Muscle layer of duodenum (tissue), 2 donors: ENCODE data around the gene HAVCR1.

Experiments used
- H3K27ac ChIP-seq: one replicate; pipeline ENCODE4 v1.7.0; 2013; ENCODE audit warnings: mild to moderate bottlenecking, low read length
- H3K27me3 ChIP-seq: one replicate; pipeline ENCODE4 v1.7.0; 2013; ENCODE audit warnings: low read depth, mild to moderate bottlenecking, control low read depth, low read length
- H3K36me3 ChIP-seq, 2 donors: one replicate each; pipeline ENCODE4 v1.7.0; 2013; ENCODE audit warnings: low read length in 2 of 2, control low read depth in 1 of 2, mild to moderate bottlenecking in 1 of 2; ENCODE audit not compliant: insufficient read depth in 2 of 2, control insufficient read depth in 1 of 2
- H3K4me1 ChIP-seq, 2 donors: one replicate each; pipeline ENCODE4 v1.7.0; 2013; ENCODE audit warnings: low read length in 2 of 2, mild to moderate bottlenecking in 2 of 2, control low read depth in 1 of 2, moderate library complexity in 1 of 2; ENCODE audit not compliant: insufficient read depth in 2 of 2, control insufficient read depth in 1 of 2
- H3K4me3 ChIP-seq, 2 donors: one replicate each; pipeline ENCODE4 v1.7.0; 2013; ENCODE audit warnings: low read length in 2 of 2, low read depth in 1 of 2, mild to moderate bottlenecking in 1 of 2
- H3K9me3 ChIP-seq, 2 donors: one replicate each; pipeline ENCODE4 v1.7.0; 2013; ENCODE audit warnings: low read length in 2 of 2, control low read depth in 1 of 2, mild to moderate bottlenecking in 1 of 2; ENCODE audit not compliant: control insufficient read depth in 1 of 2
- donor health status: healthy.

Gene HAVCR1

DNA sequence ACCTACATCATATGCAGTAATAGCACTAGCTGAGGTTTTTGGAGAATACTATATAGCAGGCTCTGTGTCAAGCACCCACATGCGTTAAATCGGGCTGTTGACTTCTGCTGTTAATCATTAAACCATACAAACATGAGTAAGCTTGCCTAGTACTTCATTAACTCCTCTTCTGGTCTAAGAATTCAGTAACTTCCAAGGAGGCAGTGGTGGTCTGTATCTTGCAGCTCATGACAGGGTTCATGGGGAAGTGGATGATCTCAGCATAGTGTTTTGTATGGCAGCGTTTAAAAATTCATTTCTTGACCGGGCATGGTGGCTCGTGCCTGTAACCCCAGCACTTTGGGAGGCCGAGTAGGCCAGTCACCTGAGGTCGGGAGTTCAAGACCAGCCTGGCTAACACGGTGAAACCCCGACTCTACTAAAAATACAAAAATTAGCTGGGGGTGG lies at the start of gene HAVCR1:
Gene HAVCR1, minus strand, starts transcription at position 24 of the 447 bp plus-strand sequence. CDS start 1,173 bp downstream, outside the sequence.
- Histone ChIP-seq H3K27me3 (no peaks in the 10 kb centered on the region), H3K27ac (no peak within 1 kb of the TSS), H3K4me1 (no peaks in the 10 kb centered on the region), H3K9me3 (no peaks in the 10 kb centered on the region), H3K36me3 (no peaks in the 10 kb centered on the region), H3K4me3 (no peak within 1 kb of the TSS)

DNA sequence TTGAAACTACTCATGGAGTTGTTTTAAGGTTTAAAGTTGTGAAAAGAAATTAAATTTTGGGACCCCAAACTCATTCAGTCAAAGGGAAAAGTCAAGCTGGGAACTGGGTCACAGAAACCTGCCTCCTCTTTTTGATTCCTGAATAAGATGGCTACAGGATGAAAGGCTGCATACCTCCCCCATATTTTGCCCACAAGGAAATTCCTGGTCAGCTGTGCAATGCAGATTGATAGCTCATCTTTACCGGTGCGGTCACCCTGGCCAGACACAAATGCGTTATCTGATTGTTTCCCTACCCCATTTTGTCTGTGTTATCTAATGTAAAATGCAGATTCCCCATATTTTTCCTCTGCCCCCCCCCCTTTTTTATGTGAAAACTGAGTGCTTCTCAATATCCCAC lies 48.6 kb upstream of the HAVCR1 start:
- H3K9me3 ChIP-seq, result no peaks in the 10 kb centered on the region
- peak overlapping the region; percentile 79 for H3K27ac ChIP-seq
- no peak overlapping the region for H3K4me3 ChIP-seq
- H3K27me3 ChIP-seq, result no peaks in the 10 kb centered on the region
- no peaks in the 10 kb centered on the region for H3K36me3 ChIP-seq
- no peaks in the 10 kb centered on the region for H3K4me1 ChIP-seq

DNA sequence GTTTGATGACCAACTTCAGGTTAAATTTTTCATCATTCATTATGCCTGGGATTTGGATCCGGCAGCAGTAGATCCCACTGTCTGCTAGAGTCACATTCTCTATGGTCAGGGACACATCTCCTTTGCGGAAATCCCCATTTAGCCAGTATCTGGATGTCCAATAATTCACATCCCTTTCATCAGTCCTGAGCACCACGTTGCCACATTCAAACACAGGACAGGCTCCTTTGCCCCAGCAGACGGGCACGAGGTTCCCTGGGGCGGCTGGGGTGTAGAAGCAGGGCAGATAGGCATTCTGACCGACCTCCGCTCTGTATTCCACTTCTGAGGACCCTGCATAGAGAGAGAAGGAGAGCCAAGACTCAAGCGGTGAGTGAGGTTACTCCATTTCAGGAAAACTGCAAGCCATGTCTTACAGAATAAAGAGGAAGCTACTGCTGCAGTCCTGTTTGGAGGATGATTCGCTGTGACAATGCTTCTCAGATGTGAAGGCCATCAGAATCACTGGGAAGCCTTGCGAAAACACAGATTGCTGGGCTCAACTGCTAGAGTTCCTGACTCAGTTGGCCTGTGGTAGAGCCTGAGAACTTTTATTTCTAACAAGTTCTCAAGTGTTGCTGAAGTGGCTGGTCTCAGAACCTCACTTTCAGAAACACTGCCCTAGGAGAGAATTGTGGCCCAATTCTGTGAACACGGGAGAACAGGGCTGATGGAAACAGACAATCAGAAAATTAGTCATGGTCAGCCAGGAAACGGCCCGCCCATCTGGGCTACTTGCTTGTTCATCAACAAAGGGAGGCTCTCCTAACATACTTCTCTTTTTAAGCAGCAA lies 47.9 kb upstream of the HAVCR1 start:
- Histone ChIP-seq H3K4me1 (no peaks in the 10 kb centered on the region), H3K4me3 (peak overlapping the region in 1 of 2 donors; percentile 2), H3K9me3 (no peaks in the 10 kb centered on the region), H3K27ac (peak overlapping the region; percentile 79), H3K27me3 (no peaks in the 10 kb centered on the region), H3K36me3 (no peaks in the 10 kb centered on the region)

DNA sequence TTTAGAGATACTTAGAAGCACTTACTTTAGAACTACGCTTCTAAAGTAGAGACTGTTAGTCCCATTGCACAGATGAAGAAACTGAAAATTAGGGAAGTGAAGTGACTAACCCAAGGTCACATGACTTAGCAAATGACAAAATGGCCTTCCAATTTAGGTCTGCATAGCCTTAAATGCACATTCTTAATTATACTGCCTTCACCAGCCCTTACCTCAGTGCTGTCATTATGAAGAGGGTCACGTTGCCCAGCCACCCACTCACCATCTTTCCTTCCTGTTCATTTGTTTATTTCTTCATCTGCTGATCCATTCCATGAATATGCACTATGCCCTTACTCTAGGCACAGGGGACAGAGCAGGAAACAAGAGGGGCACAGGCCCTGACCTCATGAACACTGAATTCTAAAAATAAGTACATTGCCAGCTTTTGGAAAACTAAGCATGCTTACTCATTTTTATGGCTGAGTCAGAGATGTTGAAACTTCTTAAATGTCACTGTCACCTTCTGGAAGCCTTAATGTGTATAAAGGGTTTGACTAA lies 41.3 kb upstream of the HAVCR1 start:
- Histone ChIP-seq H3K4me1 (no peaks in the 10 kb centered on the region), H3K9me3 (no peaks in the 10 kb centered on the region), H3K27ac (no peak overlapping the region), H3K27me3 (no peaks in the 10 kb centered on the region), H3K4me3 (no peak overlapping the region), H3K36me3 (no peaks in the 10 kb centered on the region)

DNA sequence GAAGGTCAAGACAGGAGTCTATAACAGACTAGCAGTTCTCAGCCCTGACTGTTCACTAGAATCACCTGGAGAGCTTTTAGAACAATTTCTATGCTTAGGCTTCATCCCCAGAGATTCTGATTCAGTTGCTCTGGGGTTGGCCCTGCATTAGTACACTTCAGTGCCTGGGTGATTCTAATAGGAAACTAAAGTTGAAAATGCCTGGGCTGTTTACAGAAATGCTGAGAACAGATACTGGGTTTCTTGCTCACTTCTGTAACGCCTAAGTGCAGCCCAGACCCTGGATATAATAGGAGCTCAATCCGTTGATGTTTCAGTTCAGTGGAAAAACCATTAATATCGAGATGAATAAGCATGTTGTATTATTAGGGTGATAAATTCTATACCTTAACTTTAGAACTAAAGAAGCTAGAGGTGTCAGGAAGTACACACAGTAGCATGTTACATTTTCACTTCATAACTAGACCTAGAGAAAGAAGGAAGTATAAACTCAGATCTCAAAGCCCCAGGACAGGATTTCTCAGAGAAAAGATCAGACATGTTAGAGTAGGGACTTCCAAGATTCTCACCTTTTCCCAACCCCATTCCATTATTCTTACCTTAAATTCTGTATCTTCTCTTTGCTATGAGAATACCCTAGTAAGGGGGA lies 29.6 kb upstream of the HAVCR1 start:
- no peaks in the 10 kb centered on the region for H3K27me3 ChIP-seq
- H3K36me3 ChIP-seq, result no peaks in the 10 kb centered on the region
- H3K9me3 ChIP-seq, result no peaks in the 10 kb centered on the region
- no peak overlapping the region for H3K27ac ChIP-seq
- H3K4me3 ChIP-seq, result no peak overlapping the region
- no peaks in the 10 kb centered on the region for H3K4me1 ChIP-seq

DNA sequence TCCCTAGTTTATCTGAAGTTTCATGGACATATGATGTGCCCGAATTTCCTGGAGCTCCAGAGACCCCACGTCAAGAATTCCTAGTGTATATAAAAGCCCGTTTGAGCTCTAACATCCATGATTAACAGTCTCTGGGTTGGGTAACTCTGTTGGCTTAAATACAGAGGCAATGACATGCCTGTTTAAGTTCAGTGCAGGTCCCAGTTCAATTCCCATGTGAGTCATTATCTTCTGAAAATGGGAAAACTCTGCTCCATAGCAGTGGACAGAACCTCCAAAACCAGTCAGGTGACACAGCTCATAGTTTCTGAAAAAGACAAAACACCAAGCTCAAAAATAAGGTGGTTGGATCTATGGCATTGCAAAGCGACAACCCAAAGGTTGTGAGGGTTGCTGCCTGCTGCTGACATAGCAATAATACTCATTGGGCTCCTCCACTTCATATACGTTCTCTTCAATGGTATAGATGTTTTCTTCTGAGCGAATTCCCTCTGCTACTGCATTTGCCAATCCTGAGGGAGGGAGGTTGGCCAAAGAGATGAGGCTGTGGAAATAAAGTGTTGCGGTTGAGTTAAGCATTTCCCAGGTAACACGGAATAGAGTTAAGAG lies 27.9 kb upstream of the HAVCR1 start:
- no peak overlapping the region for H3K27ac ChIP-seq
- no peaks in the 10 kb centered on the region for H3K4me1 ChIP-seq
- H3K27me3 ChIP-seq, result no peaks in the 10 kb centered on the region
- H3K9me3 ChIP-seq, result no peaks in the 10 kb centered on the region
- no peaks in the 10 kb centered on the region for H3K36me3 ChIP-seq
- no peak overlapping the region for H3K4me3 ChIP-seq

DNA sequence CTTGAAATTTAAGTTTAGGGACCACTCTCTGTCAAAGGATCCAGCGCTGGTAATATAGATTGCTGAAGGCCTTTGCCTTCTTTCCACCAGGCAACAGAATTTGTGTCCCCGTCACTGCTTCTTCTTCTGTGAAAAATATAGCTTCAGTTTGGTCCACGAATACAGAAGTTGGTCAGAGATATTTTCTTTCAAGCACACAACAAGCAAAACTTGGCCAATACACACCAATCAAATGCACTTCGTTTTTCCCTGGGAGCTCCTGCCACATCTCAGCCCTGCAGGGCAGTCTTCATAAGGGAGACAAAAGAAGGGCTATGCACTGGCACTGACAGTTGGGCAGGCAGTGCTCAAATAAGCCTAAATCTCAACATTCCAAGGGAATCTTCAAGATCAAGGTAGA lies 27.0 kb upstream of the HAVCR1 start:
- H3K4me1 ChIP-seq, result no peaks in the 10 kb centered on the region
- H3K27me3 ChIP-seq, result no peaks in the 10 kb centered on the region
- H3K36me3 ChIP-seq, result no peaks in the 10 kb centered on the region
- no peaks in the 10 kb centered on the region for H3K9me3 ChIP-seq
- H3K4me3 ChIP-seq, result no peak overlapping the region
- no peak overlapping the region for H3K27ac ChIP-seq

DNA sequence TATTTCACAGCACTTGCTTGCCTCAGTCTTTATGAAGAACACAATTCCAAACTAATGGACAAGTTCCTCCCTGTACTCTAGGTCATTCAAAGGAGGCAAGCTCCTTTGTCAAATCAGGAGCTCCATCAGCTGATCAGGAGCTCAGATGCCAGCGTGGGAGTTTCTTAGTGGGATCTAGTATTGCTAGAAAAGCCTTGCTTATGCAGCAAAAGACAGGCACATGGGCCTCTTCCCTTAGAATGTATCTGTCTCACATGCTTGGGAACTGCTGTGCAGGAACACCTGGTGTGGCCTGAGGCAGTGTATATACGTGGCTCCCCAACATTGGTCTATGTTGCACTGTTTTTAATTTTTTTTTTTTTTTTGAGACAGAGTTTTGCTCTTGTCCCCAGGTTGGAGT lies 21.4 kb upstream of the HAVCR1 start:
- Histone ChIP-seq H3K27ac (no peak overlapping the region), H3K27me3 (no peaks in the 10 kb centered on the region), H3K9me3 (no peaks in the 10 kb centered on the region), H3K4me1 (no peaks in the 10 kb centered on the region), H3K4me3 (no peak overlapping the region), H3K36me3 (no peaks in the 10 kb centered on the region)

DNA sequence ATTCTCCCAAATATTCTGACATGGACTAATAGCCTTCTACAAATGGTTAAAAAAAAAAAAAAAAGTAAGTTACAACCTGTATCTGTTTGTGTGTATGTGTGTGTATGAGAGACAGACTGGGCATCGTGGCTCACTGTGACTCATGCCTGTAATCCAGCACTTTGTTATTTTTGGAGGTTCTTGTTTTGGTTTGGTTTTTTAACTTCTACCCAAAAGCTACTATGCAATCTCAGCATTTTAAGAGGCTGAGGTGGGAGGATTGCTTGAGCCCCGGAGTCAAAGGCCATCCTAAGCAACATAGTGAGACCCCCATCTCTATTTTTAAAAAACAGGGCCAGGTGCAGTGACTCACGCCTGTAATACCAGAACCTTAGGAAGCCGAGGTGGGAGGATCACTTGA lies 17.6 kb upstream of the HAVCR1 start:
- Histone ChIP-seq H3K4me1 (no peaks in the 10 kb centered on the region), H3K4me3 (no peak overlapping the region), H3K27me3 (no peaks in the 10 kb centered on the region), H3K36me3 (no peaks in the 10 kb centered on the region), H3K9me3 (no peaks in the 10 kb centered on the region), H3K27ac (no peak overlapping the region)

DNA sequence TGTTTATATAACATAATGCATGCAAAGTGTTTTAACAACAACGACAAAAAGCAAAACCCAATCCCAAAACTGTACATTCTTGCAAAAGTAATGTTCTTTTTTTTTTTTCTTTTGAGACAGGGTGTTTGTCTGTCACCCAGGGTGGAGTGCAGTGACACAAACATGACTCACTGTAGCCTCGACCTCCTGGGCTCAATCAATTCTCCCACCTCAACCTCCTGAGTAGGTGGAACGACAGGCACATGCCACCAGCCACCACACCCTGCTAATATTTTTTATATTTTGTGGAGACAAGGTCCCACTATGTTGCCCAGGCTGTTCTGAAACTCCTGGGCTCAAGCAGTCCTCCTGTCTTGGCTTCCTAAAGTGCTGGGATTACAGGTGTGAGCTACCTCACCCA lies 13.6 kb upstream of the HAVCR1 start:
- Histone ChIP-seq H3K9me3 (no peaks in the 10 kb centered on the region), H3K36me3 (no peaks in the 10 kb centered on the region), H3K4me3 (no peak overlapping the region), H3K4me1 (no peaks in the 10 kb centered on the region), H3K27ac (no peak overlapping the region), H3K27me3 (no peaks in the 10 kb centered on the region)

DNA sequence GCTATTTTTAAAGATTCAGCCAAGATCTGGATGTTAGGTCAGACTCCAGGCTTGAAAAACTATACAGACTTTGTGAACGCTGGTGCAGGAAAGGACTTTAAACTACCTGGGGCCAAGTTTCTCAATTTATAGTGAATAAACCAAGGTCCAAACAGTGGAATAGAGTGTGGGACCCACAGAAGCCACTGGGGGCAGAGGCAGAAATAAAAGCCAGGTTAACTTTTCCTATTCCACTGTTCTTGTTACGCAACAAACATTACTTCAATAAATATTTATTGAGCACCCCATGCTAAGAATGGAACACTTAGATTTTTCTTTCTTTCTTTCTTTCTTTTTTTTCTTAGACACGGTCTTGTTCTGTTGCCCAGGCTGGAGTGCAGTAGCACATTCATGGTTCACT lies 11.0 kb upstream of the HAVCR1 start:
- H3K27ac ChIP-seq, result no peak overlapping the region
- no peaks in the 10 kb centered on the region for H3K36me3 ChIP-seq
- H3K27me3 ChIP-seq, result no peaks in the 10 kb centered on the region
- no peaks in the 10 kb centered on the region for H3K9me3 ChIP-seq
- H3K4me1 ChIP-seq, result no peaks in the 10 kb centered on the region
- H3K4me3 ChIP-seq, result no peak overlapping the region
